HG03135 (cell line): ENCODE results near the gene STRC.
"Not testable (repeated sequence)": the region's sequence is repeated elsewhere in the genome, so short reads cannot be mapped to it uniquely, and the experiment has no call there.

Experiments
- ATAC-seq: cut with Tn5 transposase; IDR thresholded peaks from one replicate; pipeline ENCODE4 v1.9.1; 2021; ENCODE audit warnings: mild to moderate bottlenecking, moderate library complexity; ENCODE audit not compliant: unreplicated experiment

STRC gene

GRCh38 chr15:43618700-43619099, at the start of gene STRC:
TSS of gene STRC (minus strand) at chr15:43618800. CDS start at chr15:43618722, 78 bp downstream.
- not testable (repeated sequence) for ATAC-seq

- ATAC-seq, result not testable (repeated sequence)
Observed at GRCh38 chr15:43666177-43666576, 47.6 kb upstream of the STRC start.

GRCh38 chr15:43663333-43663732, 44.7 kb upstream of the STRC start:
- ATAC-seq, result not testable (repeated sequence)

GRCh38 chr15:43662293-43662692, 43.7 kb upstream of the STRC start:
- not testable (repeated sequence) for ATAC-seq

- not testable (repeated sequence) for ATAC-seq
Observed at GRCh38 chr15:43659727-43660126, 41.1 kb upstream of the STRC start.

- not testable (repeated sequence) for ATAC-seq
Observed at GRCh38 chr15:43649430-43649926, 30.9 kb upstream of the STRC start.

- no peak for ATAC-seq
Observed at GRCh38 chr15:43648649-43649429, 30.2 kb upstream of the STRC start, which contains the start of gene CATSPER2. TSS of gene CATSPER2 (minus strand) at chr15:43648844. CDS start at chr15:43648061, 783 bp downstream.

GRCh38 chr15:43638464-43639204, 20.0 kb upstream of the STRC start:
- ATAC-seq, result peak; percentile 67

- ATAC-seq, result not testable (repeated sequence)
Observed at GRCh38 chr15:43626937-43627336, 8.3 kb upstream of the STRC start.

- ATAC-seq, result no peak
Observed at GRCh38 chr15:43625106-43625505, 6.5 kb upstream of the STRC start.

GRCh38 chr15:43622068-43622799, 3.6 kb upstream of the STRC start:
- ATAC-seq, result not testable (repeated sequence)

- not testable (repeated sequence) for ATAC-seq
Observed at GRCh38 chr15:43617750-43618149, 850 bp downstream of the STRC start.

- ATAC-seq, result not testable (repeated sequence)
Observed at GRCh38 chr15:43602233-43602632, 16.4 kb downstream of the STRC start.

- not testable (repeated sequence) for ATAC-seq
Observed at GRCh38 chr15:43600200-43600599, 18.4 kb downstream of the STRC start.

- ATAC-seq, result not testable (repeated sequence)
Observed at GRCh38 chr15:43599131-43599530, 19.5 kb downstream of the STRC start.

- not testable (repeated sequence) for ATAC-seq
Observed at GRCh38 chr15:43593328-43594190, 25.0 kb downstream of the STRC start, which contains the start of gene CKMT1B. TSS of gene CKMT1B (plus strand) at chr15:43594027. CDS start at chr15:43594219, 192 bp downstream.

GRCh38 chr15:43592841-43593240, 25.8 kb downstream of the STRC start:
- not testable (repeated sequence) for ATAC-seq

- peak; percentile 97 for ATAC-seq
Observed at GRCh38 chr15:43589778-43590466, 28.7 kb downstream of the STRC start, which contains the start of gene PPIP5K1. TSS of gene PPIP5K1 (minus strand) at chr15:43590208. CDS start at chr15:43584504, 5,704 bp downstream.

- ATAC-seq, result not testable (repeated sequence)
Observed at GRCh38 chr15:43574607-43575006, 44.0 kb downstream of the STRC start.
